ENCODE data around the gene ARRB2.
A peak's percentile ranks its signal among the peaks of the same experiment; 100 is the strongest.
"Not testable (repeated sequence)": the region's sequence is repeated elsewhere in the genome, so short reads cannot be mapped to it uniquely, and the experiment has no call there.

The ARRB2 gene

GRCh38 chr17:4679658-4680057, 30.8 kb upstream of the ARRB2 start:
- DNase-seq (ENCODE audit: low spot score), result no peak
- no peak for TF ChIP-seq CTCF (IDR thresholded peaks at IDR 0.05; ENCODE audit: extremely low read depth, missing control alignments)

GRCh38 chr17:4683739-4684138, 26.7 kb upstream of the ARRB2 start:
- not testable (repeated sequence) for DNase-seq (ENCODE audit: low spot score)

GRCh38 chr17:4689872-4690271, 20.6 kb upstream of the ARRB2 start:
- DNase-seq (ENCODE audit: low spot score), result not testable (repeated sequence)

GRCh38 chr17:4690745-4691144, 19.7 kb upstream of the ARRB2 start:
- no peak for TF ChIP-seq CTCF (IDR thresholded peaks at IDR 0.05; ENCODE audit: extremely low read depth, missing control alignments)
- DNase-seq (ENCODE audit: low spot score), result no peak

- DNase-seq (ENCODE audit: low spot score), result no peak
Observed at GRCh38 chr17:4691686-4692085, 18.7 kb upstream of the ARRB2 start.

GRCh38 chr17:4693416-4693815, 17.0 kb upstream of the ARRB2 start:
- no peak for DNase-seq (ENCODE audit: low spot score)
- no peak for TF ChIP-seq CTCF (IDR thresholded peaks at IDR 0.05; ENCODE audit: extremely low read depth, missing control alignments)

More at GRCh38 chr17:4691686-4692085, 18.7 kb upstream of the ARRB2 start:
- no peak for TF ChIP-seq CTCF (IDR thresholded peaks at IDR 0.05; ENCODE audit: extremely low read depth, missing control alignments)

GRCh38 chr17:4696437-4696805, 14.0 kb upstream of the ARRB2 start:
- no peak for TF ChIP-seq CTCF (IDR thresholded peaks at IDR 0.05; ENCODE audit: extremely low read depth, missing control alignments)
- DNase-seq (ENCODE audit: low spot score), result peak; percentile 62

GRCh38 chr17:4699401-4700056, 10.9 kb upstream of the ARRB2 start:
- DNase-seq (ENCODE audit: low spot score), result not testable (repeated sequence)

GRCh38 chr17:4701116-4701515, 9.3 kb upstream of the ARRB2 start:
- no peak for DNase-seq (ENCODE audit: low spot score)
- TF ChIP-seq CTCF (IDR thresholded peaks at IDR 0.05; ENCODE audit: extremely low read depth, missing control alignments), result no peak

Measured in GM20000 (cell line).